Fibroblast of lung (primary cell): ENCODE data around the gene MIGA2. TPM values are rescaled to one million over a fixed set of nuclear protein-coding genes. Genes with fewer than 3 reads are reported as not detected.

ENCODE experiments used
- DNase-seq, 2 donors: peaks; one replicate each; pipeline versions ENCODE4 v3.0.0 to v3.0.0-alpha.2; 2010; ENCODE audit warnings: low read depth in 2 of 2
- H2AFZ ChIP-seq: 2 replicates; pipeline ENCODE4 v1.5.1; 2012; ENCODE audit warnings: low read length, control low read depth, inconsistent platforms
- H3K27ac ChIP-seq: 2 replicates; pipeline ENCODE4 v1.5.1; 2011; ENCODE audit warnings: low read length, control low read depth; ENCODE audit not compliant: insufficient read depth
- H3K27me3 ChIP-seq: 2 replicates; pipeline ENCODE4 v1.5.1; 2011; ENCODE audit warnings: mild to moderate bottlenecking, low read length; ENCODE audit not compliant: control insufficient read depth, insufficient read depth
- H3K36me3 ChIP-seq: 2 replicates; pipeline ENCODE4 v1.5.1; 2011; ENCODE audit warnings: low read length; ENCODE audit not compliant: control insufficient read depth, insufficient read depth
- H3K4me1 ChIP-seq: 2 replicates; pipeline ENCODE4 v1.5.1; 2011; ENCODE audit warnings: low read length; ENCODE audit not compliant: control insufficient read depth, insufficient read depth; ENCODE audit errors: extremely low read depth
- H3K4me2 ChIP-seq: 2 replicates; pipeline ENCODE4 v1.5.1; 2011; ENCODE audit warnings: low read length, control low read depth; ENCODE audit not compliant: insufficient read depth; ENCODE audit errors: extremely low read depth
- H3K4me3 ChIP-seq, 4 experiments: fragments of 200-600 bp in 1 of 4; sonication (generic) in 1 of 4; replicated peaks in 1 of 4; 2 replicates each; pipeline ENCODE4 v1.5.1; 2011 to 2016; ENCODE audit warnings: low read length in 4 of 4, low read depth in 3 of 4, mild to moderate bottlenecking in 3 of 4, control low read depth in 2 of 4, inconsistent platforms in 1 of 4, mixed read lengths in 1 of 4; ENCODE audit not compliant: insufficient read depth in 1 of 4; ENCODE audit errors: control extremely low read depth in 1 of 4
- H3K79me2 ChIP-seq: 2 replicates; pipeline ENCODE4 v1.5.1; 2012; ENCODE audit warnings: mild to moderate bottlenecking, low read length, inconsistent platforms; ENCODE audit not compliant: control insufficient read depth, insufficient read depth
- H3K9ac ChIP-seq: 2 replicates; pipeline ENCODE4 v1.5.1; 2011; ENCODE audit warnings: mild to moderate bottlenecking, low read length, control low read depth; ENCODE audit not compliant: insufficient read depth
- H3K9me3 ChIP-seq: 2 replicates; pipeline ENCODE4 v1.5.1; 2012; ENCODE audit warnings: low read depth, low read length; ENCODE audit not compliant: control insufficient read depth, insufficient read depth
- H4K20me1 ChIP-seq: 2 replicates; pipeline ENCODE4 v1.5.1; 2011; ENCODE audit warnings: low read length; ENCODE audit not compliant: control insufficient read depth, insufficient read depth; ENCODE audit errors: extremely low read depth
- CTCF ChIP-seq, 2 donors: IDR thresholded peaks in 1 of 2; conservative IDR thresholded peaks in 1 of 2; 1 replicate in 1 of 2; 2 replicates in 1 of 2; pipeline ENCODE4 v1.5.1; 2011 to 2012; ENCODE audit warnings: low read length in 2 of 2, control low read depth in 1 of 2, inconsistent platforms in 1 of 2, low read depth in 1 of 2, mild to moderate bottlenecking in 1 of 2
- EZH2 ChIP-seq: IDR thresholded peaks from 2 replicates; pipeline ENCODE4 v1.5.1; 2012; ENCODE audit warnings: low read length, control low read depth, mild to moderate bottlenecking; ENCODE audit errors: missing control alignments
- polyA plus RNA-seq, 2 donors: library from polyadenylated mRNA; depleted of rRNA in 1 of 2; stranded (reverse) in 1 of 2; unstranded in 1 of 2; fragments of >200 nt; gene quantifications; 2 replicates each; pipeline ENCODE4 v1.2.1, GENCODE V29; 2011 to 2012; ENCODE audit warnings: missing spikeins in 1 of 2
- total RNA-seq: library from RNA; depleted of rRNA; stranded (reverse); fragments of >200 nt; gene quantifications from 2 replicates; pipeline ENCODE4 v1.2.1, GENCODE V29; 2014

Gene MIGA2
- total and polyA plus RNA-seq, 2 donors (not counting 1 experiment from before 2014, with no cell fraction given), result 9.8 to 23.3 TPM

- Histone ChIP-seq H3K4me3 (no peak overlapping the region), H3K79me2 (no peaks in the 10 kb centered on the region), H3K36me3 (peaks cover 14% of the 10 kb centered on the region), H4K20me1 (no peaks in the 10 kb centered on the region), H3K27me3 (no peaks in the 10 kb centered on the region), H3K9ac (no peak overlapping the region), H3K9me3 (no peaks in the 10 kb centered on the region), H3K27ac (no peak overlapping the region), H2AFZ (no peak overlapping the region), H3K4me2 (no peak overlapping the region), H3K4me1 (peaks cover 2% of the 10 kb centered on the region)
- TF ChIP-seq CTCF (conservative IDR thresholded peaks at IDR 0.05 in 1 of 2, IDR thresholded peaks at IDR 0.05 in 1 of 2; ENCODE audit: low read depth in 1 of 2, low read length in 2 of 2) (no peak), EZH2 (no peak)
- DNase-seq, result no peak
Observed at GRCh38 chr9:129064499-129064908, 28.1 kb downstream of the MIGA2 start.

GRCh38 chr9:129068110-129068509 lies 31.7 kb downstream of the MIGA2 start:
- no peaks in the 10 kb centered on the region for H3K9me3 ChIP-seq
- no peak for DNase-seq
- no peak overlapping the region for H3K9ac ChIP-seq
- no peak overlapping the region for H3K4me2 ChIP-seq
- no peak overlapping the region for H3K27ac ChIP-seq
- H3K36me3 ChIP-seq, result peaks cover 6% of the 10 kb centered on the region
- no peak overlapping the region for H3K4me3 ChIP-seq
- H3K27me3 ChIP-seq, result no peaks in the 10 kb centered on the region
- H4K20me1 ChIP-seq, result no peaks in the 10 kb centered on the region
- no peaks in the 10 kb centered on the region for H3K4me1 ChIP-seq
- no peak for TF ChIP-seq EZH2
- no peak for TF ChIP-seq CTCF (conservative IDR thresholded peaks at IDR 0.05 in 1 of 2, IDR thresholded peaks at IDR 0.05 in 1 of 2; ENCODE audit: low read depth in 1 of 2, low read length in 2 of 2)
- H2AFZ ChIP-seq, result no peak overlapping the region
- no peaks in the 10 kb centered on the region for H3K79me2 ChIP-seq

- Histone ChIP-seq H3K27me3 (no peaks in the 10 kb centered on the region), H3K4me2 (no peak overlapping the region), H3K4me3 (no peak overlapping the region), H3K36me3 (peaks cover 6% of the 10 kb centered on the region), H3K9ac (no peak overlapping the region), H2AFZ (no peak overlapping the region), H3K4me1 (no peaks in the 10 kb centered on the region), H3K9me3 (no peaks in the 10 kb centered on the region), H4K20me1 (no peaks in the 10 kb centered on the region), H3K79me2 (no peaks in the 10 kb centered on the region), H3K27ac (no peak overlapping the region)
- no peak for TF ChIP-seq CTCF (conservative IDR thresholded peaks at IDR 0.05 in 1 of 2, IDR thresholded peaks at IDR 0.05 in 1 of 2; ENCODE audit: low read depth in 1 of 2, low read length in 2 of 2)
- TF ChIP-seq EZH2, result no peak
- DNase-seq, result no peak
Observed at GRCh38 chr9:129068990-129069861, 32.8 kb downstream of the MIGA2 start.
